ENCODE results near the gene ABI3BP. TPM values are rescaled to one million over a fixed set of nuclear protein-coding genes. Genes with fewer than 3 reads are reported as not detected.

ABI3BP gene
- total RNA-seq, 1 donor from 2014 or later = 2.2 TPM

- no peak overlapping the region for H3K4me3 Mint-ChIP-seq
- H3K27ac Mint-ChIP-seq = no peak overlapping the region
- peaks cover 7% of the 10 kb centered on the region for H3K4me1 Mint-ChIP-seq
- no peak for DNase-seq (ENCODE audit: low spot score in 2 of 2, unreplicated experiment in 2 of 2)
- no peaks in the 10 kb centered on the region for H3K9me3 Mint-ChIP-seq
- no peak for TF ChIP-seq CTCF (IDR thresholded peaks at IDR 0.05; ENCODE audit: unreplicated experiment)
- no peaks in the 10 kb centered on the region for H3K36me3 Mint-ChIP-seq
- no peaks in the 10 kb centered on the region for H3K27me3 Mint-ChIP-seq (ENCODE audit: low read depth)
Measured at GRCh38 chr3:100970477-100970990, 22.7 kb downstream of the ABI3BP start.

- TF ChIP-seq CTCF (IDR thresholded peaks at IDR 0.05; ENCODE audit: unreplicated experiment) = no peak
- no peaks in the 10 kb centered on the region for H3K27me3 Mint-ChIP-seq (ENCODE audit: low read depth)
- H3K27ac Mint-ChIP-seq = no peak overlapping the region
- no peak overlapping the region for H3K4me3 Mint-ChIP-seq
- DNase-seq (ENCODE audit: low spot score in 2 of 2, unreplicated experiment in 2 of 2) = no peak
- H3K4me1 Mint-ChIP-seq = peaks cover 7% of the 10 kb centered on the region
- H3K9me3 Mint-ChIP-seq = peaks cover 5% of the 10 kb centered on the region
- no peaks in the 10 kb centered on the region for H3K36me3 Mint-ChIP-seq
Measured at GRCh38 chr3:100968932-100969906, 24.0 kb downstream of the ABI3BP start.

GRCh38 chr3:100966807-100967206 is 26.4 kb downstream of the ABI3BP start:
- peaks cover 5% of the 10 kb centered on the region for H3K9me3 Mint-ChIP-seq
- no peak for TF ChIP-seq CTCF (IDR thresholded peaks at IDR 0.05; ENCODE audit: unreplicated experiment)
- peaks cover under 1% of the 10 kb centered on the region for H3K4me1 Mint-ChIP-seq
- DNase-seq (ENCODE audit: low spot score in 2 of 2, unreplicated experiment in 2 of 2) = no peak
- no peaks in the 10 kb centered on the region for H3K36me3 Mint-ChIP-seq
- H3K27me3 Mint-ChIP-seq (ENCODE audit: low read depth) = no peaks in the 10 kb centered on the region
- H3K27ac Mint-ChIP-seq = no peak overlapping the region
- H3K4me3 Mint-ChIP-seq = no peak overlapping the region

- DNase-seq (ENCODE audit: low spot score in 2 of 2, unreplicated experiment in 2 of 2) = no peak
- Mint-ChIP-seq H3K36me3 (no peaks in the 10 kb centered on the region), H3K27me3 (ENCODE audit: low read depth) (no peaks in the 10 kb centered on the region), H3K9me3 (peaks cover 5% of the 10 kb centered on the region), H3K4me3 (no peak overlapping the region), H3K27ac (no peak overlapping the region), H3K4me1 (no peaks in the 10 kb centered on the region)
- no peak for TF ChIP-seq CTCF (IDR thresholded peaks at IDR 0.05; ENCODE audit: unreplicated experiment)
Measured at GRCh38 chr3:100966049-100966491, 27.2 kb downstream of the ABI3BP start.

GRCh38 chr3:100963041-100963440 is 30.2 kb downstream of the ABI3BP start:
- no peak for DNase-seq (ENCODE audit: low spot score in 2 of 2, unreplicated experiment in 2 of 2)
- Mint-ChIP-seq H3K27ac (no peak overlapping the region), H3K36me3 (no peaks in the 10 kb centered on the region), H3K27me3 (ENCODE audit: low read depth) (no peaks in the 10 kb centered on the region), H3K4me1 (no peaks in the 10 kb centered on the region), H3K4me3 (no peak overlapping the region), H3K9me3 (peaks cover 20% of the 10 kb centered on the region)
- no peak for TF ChIP-seq CTCF (IDR thresholded peaks at IDR 0.05; ENCODE audit: unreplicated experiment)

All from mesothelial cell of epicardium (in vitro differentiated cells).